Right renal pelvis (tissue), 4 donors: ENCODE results near the gene SMOC2. TPM values are rescaled to one million over a fixed set of nuclear protein-coding genes. Genes with fewer than 3 reads are reported as not detected.
"Not testable (repeated sequence)": the region's sequence is repeated elsewhere in the genome, so short reads cannot be mapped to it uniquely, and the experiment has no call there.

Experiments
- DNase-seq, 4 donors: peaks; one replicate each; pipeline ENCODE4 v3.0.0-alpha.2; 2013; ENCODE audit warnings: low read depth in 4 of 4, low spot score in 3 of 4, missing footprints in 1 of 4
- polyA plus RNA-seq, 4 donors: library from polyadenylated mRNA; unstranded; fragments of 120-200 nt; gene quantifications; one replicate each; pipeline ENCODE4 v1.2.1, GENCODE V29; 2013; ENCODE audit not compliant: insufficient read length in 4 of 4

SMOC2 gene
- polyA plus RNA-seq, 4 donors: 23.5 to 36.5 (median 30.9) TPM

DNA sequence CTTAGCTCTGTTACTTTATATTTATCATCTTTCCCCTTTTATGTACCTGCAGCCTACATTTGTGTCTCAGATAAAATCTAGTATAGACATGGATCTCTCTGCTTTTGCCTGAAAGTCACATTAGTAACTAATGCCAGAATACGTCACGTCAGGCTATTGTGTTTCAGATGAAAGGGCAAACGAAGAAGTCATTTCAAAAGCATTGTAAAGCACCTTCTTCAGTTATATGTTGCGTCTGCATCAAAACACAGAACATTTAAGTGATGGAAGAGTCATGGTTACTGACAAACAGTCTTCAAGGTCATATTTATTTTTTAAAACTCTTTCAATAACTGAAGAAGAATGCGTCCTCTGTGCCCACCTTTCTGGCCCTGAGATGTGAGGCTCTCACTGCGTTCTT is 119.1 kb downstream of the SMOC2 start:
- DNase-seq: no peak

DNA sequence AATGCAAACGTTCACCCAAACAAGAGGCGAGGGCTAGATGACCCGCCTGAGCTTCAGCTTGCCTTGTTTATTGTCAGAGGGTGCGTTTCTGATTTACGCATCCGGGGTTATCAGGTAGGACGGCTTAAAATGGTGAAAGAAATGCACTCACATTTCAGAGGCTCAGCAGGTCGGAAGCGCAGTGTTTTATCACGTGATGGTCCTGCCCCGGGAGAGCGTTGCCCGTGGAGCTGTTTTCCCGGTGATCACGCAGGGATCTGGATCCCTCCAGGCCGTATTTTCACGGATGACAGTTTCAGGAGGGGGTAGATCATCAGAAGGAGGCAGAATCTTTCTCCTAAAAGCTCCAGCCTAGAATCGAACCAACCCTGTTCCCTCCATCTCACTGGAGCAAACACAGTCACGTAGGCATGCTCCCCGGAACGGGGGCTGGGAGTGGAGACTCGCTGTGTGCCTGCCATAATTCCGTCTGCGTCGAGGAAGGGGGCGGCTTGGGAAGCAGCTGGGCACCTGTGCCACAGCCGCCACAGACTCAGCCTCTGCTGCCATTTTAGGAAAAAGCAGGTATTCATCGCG is 121.7 kb downstream of the SMOC2 start:
- DNase-seq: no peak

DNA sequence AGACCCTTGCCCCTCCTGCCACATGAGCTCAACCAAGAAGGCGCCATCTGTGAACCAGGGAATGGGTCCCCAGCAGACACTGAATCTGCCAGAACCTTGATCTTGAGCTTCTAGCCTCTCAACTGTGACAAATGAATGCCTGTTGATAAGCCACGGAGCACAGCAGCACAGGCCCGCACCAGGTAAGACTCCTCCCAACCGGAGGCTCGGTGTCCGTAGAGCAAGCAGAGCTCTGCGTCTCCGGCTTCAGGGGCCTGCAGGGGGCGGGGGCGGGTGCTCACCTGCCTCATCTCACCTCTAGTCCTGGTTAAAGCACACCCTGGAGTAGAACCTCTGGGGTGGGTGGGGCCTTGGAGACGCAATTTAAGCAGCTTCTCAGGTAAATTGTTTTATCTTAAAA is 122.7 kb downstream of the SMOC2 start:
- no peak for DNase-seq

DNA sequence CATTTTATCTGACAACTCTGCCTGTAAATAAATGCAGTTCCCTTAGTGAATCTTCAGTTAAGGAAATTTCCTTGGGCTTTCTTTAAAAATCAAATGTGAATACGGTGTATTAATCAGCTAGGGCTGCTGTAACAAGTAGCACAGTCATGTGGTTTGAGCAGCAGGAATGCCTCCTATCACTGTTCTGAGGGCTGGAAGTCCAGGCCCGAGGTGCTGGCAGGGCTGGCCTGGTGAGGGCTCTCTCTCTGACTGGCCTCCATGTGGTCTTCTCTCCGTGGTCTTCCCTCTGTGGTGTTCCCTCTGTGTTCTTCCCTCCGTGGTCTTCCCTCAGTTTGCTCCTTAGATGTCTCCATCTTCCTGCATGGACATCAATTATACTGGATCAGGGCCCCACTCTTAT is 124.1 kb downstream of the SMOC2 start:
- no peak for DNase-seq

DNA sequence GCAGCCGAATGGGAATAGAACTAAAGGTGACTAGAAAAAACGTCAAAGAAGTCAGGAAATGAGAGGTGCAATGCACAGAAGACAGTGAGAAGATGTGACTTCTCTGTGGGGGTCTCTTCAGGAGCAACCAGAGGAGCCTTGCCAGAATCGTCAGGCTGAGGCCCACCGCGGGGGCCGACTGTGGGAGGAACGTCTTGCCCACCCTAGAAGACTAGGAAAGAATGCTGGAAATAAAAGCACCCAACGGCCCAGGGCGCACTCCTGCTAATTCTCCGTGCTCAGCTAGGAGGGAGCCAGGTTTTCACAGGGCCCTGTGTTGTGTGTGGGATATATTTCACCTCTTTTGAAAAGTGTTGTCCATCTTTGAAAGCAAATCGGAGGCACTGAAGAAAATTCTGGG is 129.2 kb downstream of the SMOC2 start:
- no peak for DNase-seq

DNA sequence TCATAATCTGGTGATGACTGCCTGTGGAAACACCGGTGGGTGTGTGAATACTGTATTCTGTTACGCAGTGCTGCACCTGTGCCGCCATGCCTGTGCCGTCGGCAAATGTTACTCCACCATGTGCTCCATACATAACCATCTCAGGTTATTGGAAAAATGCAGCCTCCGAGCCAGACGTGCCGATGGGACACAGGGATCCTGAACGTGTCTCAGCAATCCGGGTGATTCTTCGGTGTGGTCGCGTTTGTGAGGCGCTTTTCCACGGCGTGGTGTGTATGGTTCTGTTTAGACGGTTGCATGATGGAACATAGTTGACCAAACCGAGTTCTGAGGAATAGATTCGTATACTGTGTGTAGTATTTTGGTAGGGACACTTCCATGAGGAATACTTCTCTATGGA is 130.3 kb downstream of the SMOC2 start:
- no peak for DNase-seq

DNA sequence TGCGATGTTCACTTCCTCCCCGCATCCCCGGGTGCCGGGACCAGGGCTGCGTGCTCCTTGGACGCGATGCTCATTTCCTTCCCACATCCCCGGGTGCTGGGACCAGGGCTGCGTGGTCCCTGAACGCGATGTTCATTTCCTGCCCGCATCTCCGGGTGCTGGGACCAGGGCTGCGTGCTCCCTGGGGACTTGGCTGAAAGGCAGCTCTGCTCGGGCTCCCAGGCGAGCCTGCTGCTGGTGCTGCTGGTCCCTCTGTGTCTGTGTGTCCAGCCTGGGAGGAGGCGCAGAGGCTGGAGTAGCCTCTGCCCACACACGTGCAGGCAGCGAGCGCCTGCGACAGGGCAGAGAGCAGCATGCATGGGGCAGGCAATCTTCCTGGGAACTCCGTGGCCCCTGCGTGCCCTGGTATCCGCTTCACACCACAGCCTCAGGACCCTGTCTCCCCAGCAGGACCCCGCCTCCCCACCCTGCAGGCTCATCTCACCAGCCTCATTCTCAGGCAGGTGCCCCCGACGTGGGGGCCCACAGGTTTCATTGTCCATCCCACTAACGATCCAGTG is 132.4 kb downstream of the SMOC2 start:
- not testable (repeated sequence) for DNase-seq

DNA sequence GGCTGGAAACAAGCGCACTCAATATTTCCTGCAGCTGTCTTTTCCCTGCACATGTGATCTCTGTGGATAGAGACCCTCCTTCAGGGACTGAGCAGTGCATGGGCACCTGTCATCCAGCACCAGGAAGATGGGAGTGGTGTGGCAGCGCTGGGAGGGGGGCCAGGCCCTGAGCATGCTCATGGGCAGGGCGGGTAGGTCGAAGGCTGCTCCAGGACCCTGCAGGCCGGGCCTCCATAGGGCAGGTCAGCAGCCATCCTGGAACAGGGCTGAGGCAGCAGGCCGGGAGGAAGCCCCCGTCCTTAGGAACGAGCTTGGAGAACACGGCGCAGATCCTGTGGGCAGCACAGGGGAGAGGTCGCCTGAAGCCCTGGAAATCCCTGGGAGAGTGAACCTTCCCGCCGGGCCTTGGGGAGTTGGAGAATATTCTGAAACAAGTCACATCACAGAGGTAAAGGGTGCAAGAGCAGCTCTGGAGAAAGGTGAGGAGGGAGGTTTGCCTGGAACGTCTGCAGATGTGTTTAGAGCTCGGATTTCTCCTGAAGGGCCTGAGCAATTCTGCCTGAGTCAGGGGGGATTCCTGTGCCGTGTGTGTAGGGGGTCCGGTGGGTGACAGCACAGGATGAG is 133.2 kb downstream of the SMOC2 start:
- no peak for DNase-seq

DNA sequence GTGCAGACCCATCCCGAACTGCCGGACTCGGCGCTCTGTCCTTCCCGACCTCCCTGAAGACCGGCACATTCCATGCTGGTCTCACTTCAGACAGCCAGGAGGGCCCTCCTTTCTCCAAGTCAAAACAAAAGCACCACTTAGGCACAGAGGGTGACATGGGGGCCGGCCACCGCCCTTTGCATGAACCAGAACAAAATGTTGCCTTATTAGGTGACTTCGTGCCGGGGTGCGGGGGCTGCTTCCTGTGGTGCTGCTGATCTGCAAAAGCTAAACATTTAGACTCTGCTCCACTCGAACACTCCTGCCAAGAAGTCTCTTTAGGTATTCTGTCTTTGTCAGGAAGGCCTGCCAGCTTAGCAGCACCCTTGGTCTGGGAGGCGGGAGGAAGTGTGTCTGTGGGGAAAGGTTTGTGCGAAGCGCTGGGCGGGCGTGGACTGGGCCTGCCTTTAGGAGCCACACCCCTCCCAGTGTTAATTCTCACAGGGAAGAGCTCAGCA is 133.8 kb downstream of the SMOC2 start:
- peak in 3 of 4 donors; percentile 18 to 43 (median 33) for DNase-seq

DNA sequence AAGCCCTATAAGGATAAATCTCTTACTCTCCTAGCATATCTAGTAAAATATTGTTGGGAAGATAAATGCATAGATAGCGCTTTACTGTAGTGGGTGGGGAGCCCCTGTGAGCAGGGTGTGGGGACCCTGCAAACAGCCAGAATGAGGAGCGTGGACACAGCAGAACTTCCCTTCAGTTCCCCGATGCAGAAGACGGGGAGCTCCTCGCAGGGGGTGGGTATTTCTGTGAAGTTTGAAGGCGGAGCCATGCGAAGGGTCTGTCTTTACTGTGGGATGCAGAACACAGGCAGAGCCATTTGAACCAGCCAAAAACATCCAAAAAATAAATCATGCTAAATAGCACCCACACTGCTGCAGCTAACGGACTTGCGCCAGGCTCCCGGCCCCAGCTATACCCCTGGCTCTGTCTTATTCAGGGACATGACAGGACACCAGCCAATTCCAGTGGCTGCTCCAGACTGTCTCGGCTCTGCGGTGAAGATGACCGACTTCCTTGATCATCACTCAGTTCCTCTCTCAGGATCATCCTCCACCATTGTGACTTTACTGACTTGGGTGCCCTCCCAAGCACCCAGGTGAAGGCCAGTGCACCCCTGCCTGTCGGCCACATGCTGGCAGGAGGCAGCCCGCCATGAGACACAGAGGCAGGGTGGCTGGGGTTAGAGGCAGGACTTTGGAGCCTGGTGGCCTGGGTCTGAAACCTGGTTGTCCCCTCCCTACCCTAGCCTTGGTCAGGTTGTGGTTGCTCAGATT is 134.5 kb downstream of the SMOC2 start:
- DNase-seq: no peak

DNA sequence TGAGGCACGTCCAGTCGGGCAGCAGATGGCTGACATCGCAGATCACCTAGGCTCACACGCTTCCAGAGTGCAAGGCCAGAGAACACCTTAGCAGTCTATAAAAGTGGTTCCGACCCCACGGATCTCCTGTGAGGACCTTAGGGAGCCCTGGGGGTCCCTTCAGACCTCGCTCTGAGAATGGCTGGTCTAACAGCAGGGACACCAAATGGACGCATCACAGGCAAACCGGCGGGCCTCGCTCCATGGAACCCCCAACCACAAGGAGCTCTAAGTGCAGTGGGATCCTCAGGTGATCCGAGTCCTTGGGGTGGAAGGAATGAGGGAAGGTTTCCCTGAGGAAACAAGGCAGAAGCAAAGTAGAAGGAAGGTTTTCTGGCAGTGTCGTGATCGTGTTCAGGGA is 135.4 kb downstream of the SMOC2 start:
- DNase-seq: no peak

DNA sequence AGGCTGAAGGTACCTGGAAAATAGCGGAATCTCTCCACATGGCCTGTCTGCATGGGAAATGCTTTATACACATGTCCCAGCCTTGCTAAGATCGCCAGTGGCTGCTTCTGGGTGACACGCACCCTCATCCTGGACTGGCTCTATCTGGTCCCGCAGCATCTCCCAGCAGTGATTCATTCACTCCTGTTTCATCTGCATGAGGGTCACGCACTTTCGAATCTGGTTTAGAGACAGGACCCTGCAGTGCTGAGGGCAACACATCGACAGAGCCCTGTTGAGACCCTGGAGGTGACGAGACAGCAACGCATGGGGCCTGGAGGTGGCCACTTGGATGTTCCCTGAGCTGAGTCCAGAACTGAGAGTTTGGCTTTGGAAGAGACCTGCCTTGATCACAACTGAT is 136.5 kb downstream of the SMOC2 start:
- DNase-seq: no peak

DNA sequence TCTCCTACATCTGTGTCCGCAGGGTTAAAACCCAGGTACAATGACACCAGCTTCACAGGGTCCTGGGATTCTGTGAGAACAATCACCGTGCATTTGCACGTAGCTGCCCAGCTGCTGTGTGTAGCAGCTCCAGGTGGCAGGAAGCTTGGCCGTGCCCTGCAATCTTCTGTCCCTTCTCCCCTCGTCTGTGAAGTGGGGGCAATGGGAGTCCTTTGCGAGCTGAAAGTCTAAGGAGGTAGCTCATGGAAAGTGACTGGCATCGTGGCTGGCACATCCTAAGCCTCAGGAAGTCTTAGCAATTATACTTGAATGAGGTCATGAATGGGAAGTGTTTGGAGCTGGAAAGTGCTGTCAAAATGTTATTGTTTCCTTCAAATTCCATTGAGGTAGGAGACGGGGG is 137.1 kb downstream of the SMOC2 start:
- DNase-seq: no peak

DNA sequence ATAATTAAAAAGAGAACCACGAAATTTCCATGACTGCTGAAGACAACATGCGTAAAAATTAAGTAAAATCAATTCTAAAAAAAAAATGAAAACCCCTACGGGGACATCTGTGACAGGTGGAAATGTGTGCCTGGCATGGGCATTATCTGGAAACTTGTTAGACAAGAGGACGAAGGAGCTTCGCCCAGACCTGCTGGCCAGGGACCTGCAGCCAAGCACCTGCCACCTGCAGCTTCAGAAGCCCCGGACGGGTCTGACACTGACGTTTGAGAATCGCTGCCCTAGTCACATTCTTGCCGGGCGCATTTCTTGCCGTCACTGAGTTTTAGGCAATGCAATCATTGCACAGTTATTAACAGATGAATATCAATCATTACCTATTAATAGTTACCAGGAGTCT is 140.3 kb downstream of the SMOC2 start:
- DNase-seq: no peak

DNA sequence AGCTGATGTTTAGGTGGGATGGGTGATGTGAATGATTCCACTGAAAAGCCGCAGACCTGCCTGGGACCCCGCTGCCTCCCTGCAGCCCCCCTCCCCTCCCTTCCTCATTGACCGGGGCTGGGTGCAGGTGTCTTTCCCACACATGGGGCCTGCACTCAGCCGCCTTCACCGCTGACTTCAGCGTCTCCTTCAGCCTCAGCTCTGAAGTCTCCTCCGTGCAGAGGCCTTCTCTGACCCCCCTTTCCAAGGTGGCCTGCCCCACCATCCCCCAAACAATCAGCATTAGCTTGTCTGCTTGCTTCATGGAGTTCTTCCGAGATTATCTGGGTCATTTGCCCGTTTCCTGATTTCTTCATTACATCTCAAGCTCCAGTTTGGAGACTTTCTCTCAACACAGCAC is 140.7 kb downstream of the SMOC2 start:
- no peak for DNase-seq

DNA sequence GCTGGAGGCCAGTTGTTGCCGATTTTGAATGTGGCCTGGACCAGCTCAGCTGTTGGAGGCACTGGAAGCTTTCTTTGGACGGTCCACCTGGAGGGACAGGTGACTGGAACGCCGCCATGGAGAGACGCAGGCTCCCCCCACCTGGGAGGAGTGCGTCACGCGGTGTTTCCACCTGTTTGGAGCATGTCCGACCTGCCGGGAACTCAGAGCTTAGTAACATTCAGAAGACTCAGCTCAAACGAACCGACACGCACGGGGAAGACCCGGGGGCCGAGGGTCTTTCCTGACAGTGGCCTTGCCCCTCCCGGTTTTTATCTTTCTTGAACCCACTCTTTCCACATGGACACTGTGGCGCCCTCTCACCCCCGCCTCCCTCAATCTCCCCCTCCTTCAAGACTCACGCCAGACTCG is 141.6 kb downstream of the SMOC2 start:
- no peak for DNase-seq

DNA sequence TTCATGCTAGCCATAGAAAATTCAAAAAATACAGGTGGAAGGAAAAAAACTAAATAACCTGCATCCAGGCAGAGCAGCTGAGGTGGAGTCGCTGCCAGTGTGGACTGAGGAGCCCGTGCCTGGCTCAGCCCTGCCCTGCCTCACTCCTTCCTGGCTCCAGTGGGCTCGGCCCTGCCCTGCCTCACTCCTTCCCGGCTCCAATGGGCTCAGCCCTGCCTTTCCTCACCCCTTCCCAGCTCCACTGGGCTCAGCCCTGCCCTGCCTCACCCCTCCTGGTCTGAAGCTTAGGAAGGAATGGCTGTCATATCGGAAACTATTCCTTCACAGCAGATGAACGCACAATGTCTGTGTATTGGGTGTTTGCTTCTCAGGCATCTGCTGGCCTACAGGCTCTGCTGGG is 142.1 kb downstream of the SMOC2 start:
- DNase-seq: no peak

DNA sequence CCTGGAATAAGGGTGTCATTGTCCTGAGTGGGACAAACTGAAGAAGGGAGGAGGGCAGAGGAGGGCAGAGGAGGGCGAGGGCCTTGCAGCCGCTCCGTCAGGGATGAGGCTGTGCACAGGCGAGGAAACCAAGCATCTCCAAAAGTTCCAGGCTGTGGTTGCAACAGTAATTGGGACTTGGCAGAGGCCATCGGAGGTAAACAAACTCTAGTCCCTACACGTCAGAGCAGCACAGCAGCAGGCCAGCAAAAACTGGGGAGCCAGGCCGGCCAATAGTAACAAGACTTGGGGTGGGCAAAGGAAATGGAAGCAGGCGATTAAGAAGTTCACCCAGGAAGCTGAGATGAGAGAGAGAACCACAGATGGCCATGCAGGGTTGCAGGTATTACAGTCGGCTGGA is 142.8 kb downstream of the SMOC2 start:
- no peak for DNase-seq

DNA sequence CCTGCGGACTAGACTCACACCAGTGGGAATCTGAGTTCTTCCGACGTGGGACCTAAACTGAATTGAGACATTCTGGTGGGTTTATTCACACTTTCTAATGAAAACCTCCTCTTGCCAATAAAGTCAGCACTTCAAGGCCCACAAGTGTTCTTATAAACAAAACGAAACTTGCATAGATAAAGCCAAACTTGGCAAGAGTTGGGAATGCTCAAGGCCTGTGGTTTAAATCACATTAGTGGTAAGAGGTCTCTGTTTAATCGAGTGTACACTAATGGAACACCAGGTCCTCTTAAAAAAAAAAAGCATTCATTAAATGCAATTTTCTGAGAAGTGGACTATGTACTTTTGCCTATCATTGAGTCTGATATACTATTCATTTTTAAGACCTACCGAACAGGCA is 143.3 kb downstream of the SMOC2 start:
- DNase-seq: no peak

DNA sequence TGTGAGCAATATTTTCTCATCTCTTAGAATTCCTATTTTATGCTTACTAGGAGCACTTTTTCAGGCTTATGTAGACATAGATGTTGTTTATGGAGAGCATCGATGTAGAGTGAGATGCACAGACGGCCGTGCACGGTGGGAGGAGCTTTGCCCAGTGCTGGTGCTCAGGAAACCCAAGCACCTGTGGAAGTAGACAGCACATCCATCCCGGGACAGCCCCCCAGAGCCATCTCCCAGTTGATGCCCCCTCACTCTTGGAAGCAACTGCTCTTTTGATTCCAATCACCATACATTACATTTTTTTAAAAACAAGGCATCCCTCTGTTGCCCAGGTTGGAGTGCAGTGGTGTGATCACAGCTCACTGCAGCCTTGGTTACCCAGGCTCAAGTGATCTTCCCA is 143.7 kb downstream of the SMOC2 start:
- DNase-seq: no peak

DNA sequence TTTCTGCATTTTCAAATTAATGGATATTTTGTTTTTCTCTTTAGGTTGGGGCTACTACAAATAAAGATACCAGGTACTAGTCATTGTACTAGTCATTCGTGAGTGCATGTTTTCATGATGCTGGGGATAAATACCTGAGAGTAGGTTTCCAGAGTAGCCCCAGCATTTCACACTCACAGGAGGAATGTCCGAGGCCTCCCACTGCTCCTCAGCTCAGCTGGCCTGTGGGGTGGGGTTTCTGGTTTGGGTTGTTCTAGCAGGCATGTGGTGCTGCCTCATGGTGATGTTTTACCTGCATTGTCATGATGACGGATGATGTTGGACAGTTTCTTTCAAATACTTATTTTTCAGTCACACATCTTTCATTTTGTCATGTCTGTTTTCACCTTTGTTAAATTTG is 144.5 kb downstream of the SMOC2 start:
- DNase-seq: no peak

DNA sequence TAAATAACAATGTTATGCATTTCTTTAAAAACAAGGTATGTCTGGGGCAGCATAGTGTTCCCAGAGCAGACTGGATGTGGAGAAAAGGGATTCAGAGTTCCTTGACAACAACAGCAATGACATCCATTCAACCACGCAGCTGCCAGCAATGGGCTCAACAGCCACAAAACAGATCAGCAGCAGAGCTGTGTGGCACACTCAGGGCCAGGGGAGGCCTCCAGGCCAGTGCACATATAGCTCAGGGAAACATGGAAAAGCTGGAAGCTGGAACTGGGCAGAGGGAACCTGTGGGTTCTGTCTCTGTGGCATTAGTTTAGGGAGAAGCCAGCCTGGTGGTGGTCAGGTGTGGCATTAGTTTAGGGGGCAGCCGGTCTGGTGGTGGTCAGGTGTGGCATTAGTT is 148.3 kb downstream of the SMOC2 start:
- DNase-seq: no peak
